ENCODE results near the gene HAPLN1. TPM values are rescaled to one million over a fixed set of nuclear protein-coding genes. Genes with fewer than 3 reads are reported as not detected.

Gene HAPLN1
- polyA plus RNA-seq, 3 donors, result not detected

GRCh38 chr5:83662558-83662957 is 58.1 kb downstream of the HAPLN1 start:
- H3K27ac ChIP-seq (ENCODE audit: low read depth, low read length), result no peak overlapping the region
- WGBS, 3 donors, result 40 to 49% (median 43%) methylated on average over 3 of the region's 3 CpGs

GRCh38 chr5:83657807-83658525 is 62.7 kb downstream of the HAPLN1 start:
- WGBS, 3 donors, result 89 to 98% (median 93%) methylated on average over 1 of the region's 1 CpG
- H3K27ac ChIP-seq (ENCODE audit: low read depth, low read length), result no peak overlapping the region

- no peak overlapping the region for H3K27ac ChIP-seq (ENCODE audit: low read depth, low read length)
- WGBS, 3 donors, result 79 to 84% (median 83%) methylated on average over 1 of the region's 1 CpG
Measured at GRCh38 chr5:83654427-83654994, 66.1 kb downstream of the HAPLN1 start.

- no peak overlapping the region for H3K27ac ChIP-seq (ENCODE audit: low read depth, low read length)
- 27 to 50% (median 44%) methylated on average over 2 of the region's 2 CpGs for WGBS, 3 donors
Measured at GRCh38 chr5:83653669-83654068, 67.0 kb downstream of the HAPLN1 start.

GRCh38 chr5:83645936-83646335 is 74.7 kb downstream of the HAPLN1 start:
- 24 to 68% (median 65%) methylated on average over 1 of the region's 1 CpG for WGBS, 3 donors

GRCh38 chr5:83644301-83644700 is 76.4 kb downstream of the HAPLN1 start:
- WGBS, 3 donors, result 82 to 92% (median 91%) methylated on average over 14 of the region's 14 CpGs
- no peak overlapping the region for H3K27ac ChIP-seq (ENCODE audit: low read depth, low read length)

More at GRCh38 chr5:83645936-83646335, 74.7 kb downstream of the HAPLN1 start:
- no peak overlapping the region for H3K27ac ChIP-seq (ENCODE audit: low read depth, low read length)

GRCh38 chr5:83641946-83642345 is 78.7 kb downstream of the HAPLN1 start:
- WGBS, 3 donors, result 80 to 88% (median 82%) methylated on average over 3 of the region's 3 CpGs
- no peak overlapping the region for H3K27ac ChIP-seq (ENCODE audit: low read depth, low read length)

- WGBS, 3 donors, result 63 to 83% (median 74%) methylated on average over 1 of the region's 1 CpG
- H3K27ac ChIP-seq (ENCODE audit: low read depth, low read length), result no peak overlapping the region
Measured at GRCh38 chr5:83639911-83640310, 80.7 kb downstream of the HAPLN1 start.

GRCh38 chr5:83636156-83636555 is 84.5 kb downstream of the HAPLN1 start:
- H3K27ac ChIP-seq (ENCODE audit: low read depth, low read length), result no peak overlapping the region
- 45 to 46% (median 45%) methylated on average over 6 of the region's 6 CpGs for WGBS, 3 donors

GRCh38 chr5:83633285-83633684 is 87.4 kb downstream of the HAPLN1 start:
- H3K27ac ChIP-seq (ENCODE audit: low read depth, low read length), result no peak overlapping the region
- 82 to 92% (median 88%) methylated on average over 2 of the region's 2 CpGs for WGBS, 3 donors

- WGBS, 3 donors, result 50 to 60% (median 59%) methylated on average over 4 of the region's 4 CpGs
Measured at GRCh38 chr5:83632874-83633273, 87.8 kb downstream of the HAPLN1 start.

GRCh38 chr5:83628360-83628759 is 92.3 kb downstream of the HAPLN1 start:
- H3K27ac ChIP-seq (ENCODE audit: low read depth, low read length), result no peak overlapping the region
- 55 to 71% (median 71%) methylated on average over 2 of the region's 2 CpGs for WGBS, 3 donors

More at GRCh38 chr5:83632874-83633273, 87.8 kb downstream of the HAPLN1 start:
- no peak overlapping the region for H3K27ac ChIP-seq (ENCODE audit: low read depth, low read length)

- no peak overlapping the region for H3K27ac ChIP-seq (ENCODE audit: low read depth, low read length)
Measured at GRCh38 chr5:83614841-83615240, 105.8 kb downstream of the HAPLN1 start.

GRCh38 chr5:83608122-83608521 is 112.5 kb downstream of the HAPLN1 start:
- WGBS, 3 donors, result 6 to 13% (median 11%) methylated on average over 3 of the region's 3 CpGs
- no peak overlapping the region for H3K27ac ChIP-seq (ENCODE audit: low read depth, low read length)

- WGBS, 3 donors, result 97 to 98% (median 98%) methylated on average over 3 of the region's 3 CpGs
- no peak overlapping the region for H3K27ac ChIP-seq (ENCODE audit: low read depth, low read length)
Measured at GRCh38 chr5:83595217-83595616, 125.4 kb downstream of the HAPLN1 start.

- H3K27ac ChIP-seq (ENCODE audit: low read depth, low read length), result no peak overlapping the region
- WGBS, 3 donors, result 83 to 89% (median 86%) methylated on average over 4 of the region's 4 CpGs
Measured at GRCh38 chr5:83590966-83591365, 129.7 kb downstream of the HAPLN1 start.

- 21 to 77% (median 63%) methylated on average over 1 of the region's 1 CpG for WGBS, 3 donors
- H3K27ac ChIP-seq (ENCODE audit: low read depth, low read length), result no peak overlapping the region
Measured at GRCh38 chr5:83589786-83590185, 130.9 kb downstream of the HAPLN1 start.

All from adipose tissue (tissue), 3 donors.